HG03575 (cell line): Measurements from ENCODE around the gene VBP1.
"Not testable (repeated sequence)": the region's sequence is repeated elsewhere in the genome, so short reads cannot be mapped to it uniquely, and the experiment has no call there.

ENCODE experiments used
- ATAC-seq: cut with Tn5 transposase; IDR thresholded peaks from one replicate; pipeline ENCODE4 v1.9.1; 2021; ENCODE audit not compliant: unreplicated experiment, insufficient number of reproducible peaks, low FRiP score; ENCODE audit errors: extremely low read depth

The VBP1 gene, protein sequence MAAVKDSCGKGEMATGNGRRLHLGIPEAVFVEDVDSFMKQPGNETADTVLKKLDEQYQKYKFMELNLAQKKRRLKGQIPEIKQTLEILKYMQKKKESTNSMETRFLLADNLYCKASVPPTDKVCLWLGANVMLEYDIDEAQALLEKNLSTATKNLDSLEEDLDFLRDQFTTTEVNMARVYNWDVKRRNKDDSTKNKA

DNA sequence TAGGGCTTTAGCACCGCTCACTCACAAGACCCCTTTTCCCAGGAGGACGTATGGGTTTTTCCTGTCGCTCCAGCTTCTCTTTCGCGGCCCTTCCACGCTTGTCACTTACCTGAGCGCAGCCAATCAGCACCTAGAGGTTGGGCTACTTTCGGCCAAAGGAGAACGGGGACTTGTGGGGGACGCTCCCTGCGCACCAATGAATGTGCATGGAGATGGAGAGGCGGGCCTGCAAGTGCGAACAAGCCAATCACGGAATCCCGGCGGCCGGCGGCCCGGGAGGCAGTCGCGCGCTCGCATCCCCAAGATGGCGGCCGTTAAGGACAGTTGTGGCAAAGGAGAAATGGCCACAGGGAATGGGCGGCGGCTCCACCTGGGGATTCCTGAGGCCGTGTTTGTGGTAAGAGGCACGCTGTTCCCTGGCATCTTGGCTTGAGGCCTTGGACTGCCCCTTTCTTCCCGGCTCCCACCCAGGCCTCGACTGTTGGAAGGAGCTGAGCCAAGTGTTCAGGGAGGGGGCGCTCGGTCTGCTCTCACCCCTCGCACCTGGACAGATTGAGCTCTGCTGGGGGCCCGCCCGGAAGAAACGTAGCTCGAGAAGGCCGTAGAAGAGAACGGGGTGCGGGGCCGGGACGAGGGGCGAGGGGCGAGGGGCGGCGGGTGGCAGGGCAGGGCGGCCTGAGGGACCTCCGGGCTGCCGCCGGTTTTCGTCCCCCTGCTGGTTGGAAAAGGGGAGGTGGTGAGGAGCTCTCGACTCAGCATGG, at the start of gene VBP1:
Gene VBP1 (plus strand): TSS at position 282 of the 761 bp plus-strand sequence. CDS start 23 bp downstream, at position 305.
- ATAC-seq, result peak; percentile 83

DNA sequence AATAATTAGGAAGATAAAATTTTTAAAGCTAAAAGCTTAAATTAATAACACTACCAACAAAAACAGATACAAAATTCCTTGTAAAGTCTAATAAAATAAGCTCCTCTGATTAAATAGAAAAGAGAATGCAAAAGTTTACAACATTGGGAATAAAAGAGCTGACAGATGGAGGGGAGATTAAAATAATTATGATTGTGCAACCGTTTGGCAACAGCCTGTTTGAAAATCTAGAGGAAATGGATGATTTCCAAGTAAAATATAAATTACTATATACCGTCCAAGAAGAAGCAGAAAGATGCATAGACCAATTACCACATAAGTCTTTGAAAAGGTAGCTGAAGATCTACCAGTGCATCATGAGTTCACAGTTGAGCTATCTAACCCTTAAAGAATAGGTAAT, 46.4 kb upstream of the VBP1 start:
- ATAC-seq, result no peak

DNA sequence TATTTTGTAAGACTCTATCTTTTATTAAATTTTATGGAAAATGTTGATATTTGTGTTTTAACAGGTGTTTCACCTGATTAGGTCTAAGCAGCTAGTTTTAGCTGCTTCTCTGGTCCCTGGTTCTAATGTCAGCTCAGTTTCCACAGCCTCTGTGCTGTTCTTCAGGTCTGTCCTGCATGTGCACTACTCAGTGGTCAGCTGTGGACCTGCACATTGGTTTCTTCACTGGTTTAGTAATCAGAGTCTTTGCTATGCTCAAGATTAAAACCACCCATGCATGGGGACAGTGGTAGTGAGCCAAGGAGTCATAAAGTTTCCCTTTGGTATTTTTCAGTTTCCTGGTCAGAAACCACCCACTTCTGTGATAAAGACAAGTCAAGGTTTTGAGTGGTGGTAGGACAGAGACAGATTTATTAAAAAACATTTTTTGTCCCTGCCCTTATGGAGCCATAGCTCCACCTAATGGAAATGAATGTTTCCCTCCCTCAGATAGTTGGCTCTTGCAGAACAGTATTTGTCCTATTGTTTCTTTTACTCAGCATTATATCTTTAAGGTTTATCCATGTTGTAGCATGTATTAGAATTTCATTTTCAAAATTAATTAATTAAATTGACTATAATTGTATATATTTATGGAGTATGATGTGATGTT, 36.8 kb upstream of the VBP1 start:
- no peak for ATAC-seq

DNA sequence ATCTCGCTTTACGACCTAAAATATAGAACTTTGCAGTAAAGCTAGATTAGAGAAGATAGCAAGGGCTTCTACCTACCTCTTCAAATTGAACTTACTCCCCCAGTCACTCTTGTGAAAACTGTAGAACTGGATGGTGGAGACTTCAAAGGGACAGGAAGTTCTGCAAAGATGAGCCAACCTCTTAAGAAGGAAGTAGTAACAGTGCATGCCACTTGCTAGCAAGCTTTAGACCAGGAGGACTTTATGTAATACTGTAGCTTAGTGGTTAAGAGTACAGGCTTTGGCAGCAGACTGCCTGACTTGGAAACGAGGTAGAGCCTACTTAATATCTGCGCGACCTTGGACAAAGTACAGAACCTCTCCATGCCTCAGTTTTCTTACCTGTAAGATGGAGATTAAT, 27.5 kb upstream of the VBP1 start:
- ATAC-seq, result no peak

DNA sequence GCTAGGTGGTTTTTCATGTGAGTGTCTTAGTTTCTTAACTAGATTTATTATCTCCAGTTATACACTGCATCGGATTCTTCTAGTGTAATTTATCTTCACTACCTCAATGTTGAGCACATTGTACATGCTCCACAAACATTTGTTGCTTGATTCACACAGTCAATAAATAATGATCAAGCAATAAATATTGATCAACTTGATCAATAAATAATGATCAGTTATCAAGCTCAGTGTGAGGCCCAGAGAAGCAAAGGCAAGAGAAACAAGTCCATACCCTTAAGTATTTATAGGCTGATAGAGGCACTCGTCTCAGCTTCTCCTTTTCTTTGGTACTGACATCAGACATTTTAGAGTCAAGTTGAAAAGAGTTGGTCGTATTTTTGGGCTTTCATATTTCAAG, 5.1 kb upstream of the VBP1 start:
- ATAC-seq, result no peak

DNA sequence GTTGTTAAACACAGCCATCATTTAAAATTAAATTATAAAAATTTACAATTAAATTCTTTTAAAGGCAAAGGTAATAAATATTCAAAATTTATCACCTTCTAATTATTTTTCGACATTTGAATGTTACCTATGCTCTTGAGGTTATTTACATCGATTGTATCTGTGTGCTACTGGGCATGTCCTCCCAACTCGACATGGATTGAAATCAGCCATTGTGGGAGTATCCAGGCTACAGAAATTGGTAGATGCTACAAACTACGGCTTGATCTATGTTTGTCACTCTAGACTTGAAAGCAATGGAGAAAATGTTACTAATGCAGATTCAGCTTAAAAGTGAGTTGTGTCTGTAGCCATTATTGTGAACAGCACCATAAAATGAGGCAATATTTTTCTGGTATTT, 2.5 kb upstream of the VBP1 start:
- no peak for ATAC-seq

DNA sequence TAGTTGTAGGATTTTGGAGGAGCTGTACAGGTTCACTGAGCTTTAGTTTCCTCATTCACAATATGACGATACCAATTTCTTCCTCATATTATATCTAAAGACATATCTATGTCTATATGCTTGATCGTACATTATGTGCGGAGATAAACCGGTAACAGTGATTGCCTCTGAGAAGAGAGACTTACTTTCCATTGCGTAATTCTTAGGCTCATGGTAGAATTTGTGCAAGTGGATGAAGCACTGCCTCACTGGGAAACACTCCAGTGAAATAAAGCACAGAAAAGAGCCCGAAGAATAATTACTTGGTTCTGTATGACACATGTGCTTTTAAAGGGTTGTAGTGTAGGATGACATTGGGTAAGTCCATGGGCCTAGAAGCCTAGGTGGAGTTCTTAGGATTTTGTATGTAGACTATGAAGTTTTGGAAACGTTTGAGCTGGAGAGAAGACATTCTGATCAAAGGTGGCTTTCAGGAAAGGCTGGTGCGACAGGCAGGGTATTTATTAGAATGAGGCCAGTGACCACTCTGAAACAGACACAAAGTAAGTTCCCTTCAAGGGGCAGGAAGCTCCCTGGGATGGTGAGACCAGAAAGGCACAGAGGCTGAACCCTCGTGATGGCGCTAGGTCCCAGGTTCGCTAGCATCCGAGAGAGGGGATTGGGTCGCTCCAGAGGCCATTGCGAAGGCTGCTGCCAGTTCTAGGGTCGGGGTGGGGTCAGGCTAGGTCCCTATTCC, 649 bp upstream of the VBP1 start:
- ATAC-seq, result no peak

DNA sequence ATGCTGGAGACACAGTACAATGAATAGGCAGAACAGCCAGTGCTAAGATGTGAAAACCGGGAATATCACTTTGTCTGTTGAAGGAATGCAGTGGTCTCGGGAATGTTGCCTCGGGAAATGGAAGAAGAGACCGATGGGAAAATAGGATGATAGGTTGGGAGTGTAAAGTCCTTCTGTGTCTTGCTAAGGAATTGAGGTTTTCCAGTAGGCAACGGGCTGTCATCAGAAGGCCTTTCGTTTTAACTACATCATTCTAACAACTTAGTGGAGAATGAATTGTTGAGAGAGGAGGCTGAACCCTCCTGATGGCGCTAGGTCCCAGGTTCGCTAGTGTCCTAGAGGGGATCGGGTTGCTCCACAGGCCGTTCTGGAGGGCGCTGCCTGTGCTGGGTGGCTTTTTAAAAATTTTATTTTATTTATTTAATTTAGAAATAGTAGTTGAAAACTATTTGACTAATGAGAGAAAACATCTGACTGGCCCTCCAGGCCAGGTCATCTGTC, 730 bp downstream of the VBP1 start:
- ATAC-seq, result no peak

DNA sequence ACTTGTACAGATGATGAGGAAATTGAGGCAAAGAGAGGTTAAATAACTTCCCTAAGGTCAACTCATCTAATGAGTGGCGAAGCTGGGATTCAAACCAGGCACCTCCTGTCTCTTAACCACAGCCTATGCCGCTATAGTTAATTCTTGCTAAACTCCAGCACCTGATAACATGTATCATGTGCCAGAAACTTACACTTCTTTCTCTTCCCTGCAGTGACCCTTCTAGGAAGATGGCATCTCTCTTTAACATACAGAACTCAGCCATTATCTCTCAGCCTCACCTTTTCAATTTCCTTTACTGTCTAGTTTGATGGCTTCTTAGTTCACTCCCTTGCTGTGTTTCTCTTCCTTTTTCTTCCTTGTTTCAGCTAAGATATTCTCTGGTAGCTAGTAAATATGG, 2.5 kb downstream of the VBP1 start:
- no peak for ATAC-seq

DNA sequence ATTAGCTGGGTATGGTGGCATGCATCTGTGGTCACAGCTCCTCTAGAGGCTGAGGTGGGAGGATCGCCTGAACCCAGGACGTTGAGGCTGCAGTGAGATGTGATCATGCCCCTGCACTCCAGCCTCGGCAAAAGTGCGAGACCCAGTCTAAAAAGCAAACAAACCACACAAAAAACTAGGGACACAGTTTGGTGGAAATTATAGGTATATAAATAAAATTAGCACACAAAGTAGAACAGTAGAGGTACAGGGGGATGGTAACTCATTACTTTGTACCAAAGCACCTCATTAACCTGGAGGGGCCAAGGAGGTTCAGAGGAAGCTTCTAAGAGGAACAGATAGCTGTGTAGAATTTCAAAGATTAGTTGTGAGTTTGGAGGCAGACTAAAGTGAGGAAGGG, 5.1 kb downstream of the VBP1 start:
- no peak for ATAC-seq

DNA sequence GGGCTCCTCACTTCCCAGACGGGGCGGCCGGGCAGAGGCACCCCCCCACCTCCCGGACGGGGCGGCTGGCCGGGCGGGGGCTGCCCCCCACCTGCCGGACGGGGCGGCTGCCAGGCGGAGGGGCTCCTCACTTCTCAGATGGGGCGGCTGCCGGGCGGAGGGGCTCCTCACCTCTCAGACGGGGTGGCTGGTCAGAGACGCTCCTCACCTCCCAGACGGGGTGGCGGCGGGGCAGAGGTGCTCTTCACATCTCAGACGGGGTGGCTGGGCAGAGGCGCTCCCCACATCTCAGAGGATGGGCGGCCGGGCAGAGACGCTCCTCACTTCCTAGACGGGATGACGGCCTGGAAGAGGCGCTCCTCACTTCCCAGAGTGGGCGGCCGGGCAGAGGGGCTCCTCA, 7.5 kb downstream of the VBP1 start:
- not testable (repeated sequence) for ATAC-seq

DNA sequence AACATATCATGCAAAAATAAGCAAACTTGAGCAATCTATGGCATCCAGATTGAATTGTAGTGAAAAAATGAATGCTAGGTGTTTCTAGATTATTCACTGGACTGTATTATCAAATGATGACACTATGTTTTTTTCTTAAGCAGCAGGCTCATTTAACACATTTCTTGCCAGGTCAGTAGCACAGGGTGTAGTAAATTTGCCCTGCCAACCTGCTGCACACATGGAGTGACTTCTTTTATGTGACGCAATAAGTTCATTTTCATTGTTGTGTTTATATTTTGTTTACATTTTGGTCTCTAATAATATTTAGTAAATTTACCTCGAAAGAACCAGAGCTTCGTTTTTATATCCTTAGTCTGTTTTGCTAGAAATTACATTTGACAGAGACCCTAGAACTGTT, 9.5 kb downstream of the VBP1 start:
- ATAC-seq, result no peak

DNA sequence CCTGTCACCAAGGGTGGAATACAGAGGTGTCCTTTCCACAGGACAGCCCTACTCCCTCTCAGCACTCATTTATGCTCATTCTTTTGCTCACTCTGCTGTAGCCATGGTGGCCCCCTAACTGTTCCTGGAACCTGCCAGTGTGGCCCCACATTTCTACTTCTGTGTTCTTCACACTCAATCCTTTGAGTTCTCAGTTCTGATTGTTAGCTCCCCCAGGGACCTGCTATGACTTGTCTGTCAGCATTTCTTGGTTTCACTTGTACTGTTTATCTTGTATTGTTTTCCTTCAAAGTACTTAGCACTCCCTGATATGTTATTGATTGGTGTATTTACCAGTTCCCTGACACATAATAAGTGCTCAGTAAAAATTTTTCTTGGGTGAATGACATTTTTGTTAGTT, 14.9 kb downstream of the VBP1 start:
- no peak for ATAC-seq

DNA sequence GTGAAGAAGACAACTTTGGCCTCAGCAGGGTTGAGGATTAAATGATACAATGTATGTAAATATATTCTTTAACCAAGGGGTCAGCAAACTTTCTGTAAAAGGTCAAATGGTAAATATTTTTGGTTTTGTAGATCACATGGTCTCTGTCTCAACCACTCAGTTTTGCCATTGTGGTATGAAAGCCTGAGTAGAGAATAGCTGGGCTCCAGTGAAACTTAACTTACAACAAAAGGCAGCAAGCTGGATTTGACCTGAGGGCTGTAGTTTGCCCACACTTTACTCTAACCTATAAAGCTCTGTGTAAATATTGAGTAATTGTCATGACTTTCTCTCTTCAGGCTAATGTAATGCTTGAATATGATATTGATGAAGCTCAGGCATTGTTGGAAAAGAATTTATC, 19.6 kb downstream of the VBP1 start:
- ATAC-seq, result no peak

DNA sequence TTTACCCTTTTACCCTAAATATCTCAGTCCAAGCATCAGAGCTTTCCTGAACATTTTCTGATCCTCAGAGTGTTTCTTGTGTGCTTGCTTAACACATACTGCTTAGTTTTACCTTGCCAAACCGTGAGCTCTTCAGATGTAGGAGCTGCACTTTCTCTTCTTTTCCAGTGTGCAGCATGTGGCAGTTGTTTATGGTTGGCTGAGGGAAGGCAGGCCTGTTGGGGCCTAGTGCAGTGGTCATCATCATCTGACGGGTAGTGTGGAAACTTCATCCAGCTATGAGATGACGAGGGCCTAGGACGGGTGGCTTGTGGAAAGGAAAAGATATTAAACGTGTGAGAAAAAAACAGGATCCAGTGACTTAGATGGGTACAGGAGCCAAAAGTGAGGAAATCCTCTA, 21.5 kb downstream of the VBP1 start:
- no peak for ATAC-seq

DNA sequence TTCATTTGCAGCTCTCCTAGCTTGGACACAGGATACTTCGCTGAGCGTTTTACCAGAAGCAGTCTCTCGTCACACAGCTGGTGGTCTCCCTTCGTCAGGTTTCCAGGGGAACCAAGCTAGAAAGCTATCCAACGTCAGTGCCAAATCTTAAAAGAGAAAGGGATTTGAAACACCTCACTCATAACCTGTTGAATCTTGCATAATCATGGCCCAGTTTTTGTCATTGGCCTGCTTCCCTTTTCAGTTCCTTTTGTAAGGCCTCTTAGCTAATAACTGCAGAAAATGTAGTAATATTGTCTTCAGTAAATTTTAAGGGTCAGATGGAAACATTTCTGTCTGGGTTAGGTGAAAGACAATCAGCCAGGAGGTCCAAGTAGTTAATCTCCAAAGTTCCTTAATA, 26.0 kb downstream of the VBP1 start:
- ATAC-seq, result no peak

DNA sequence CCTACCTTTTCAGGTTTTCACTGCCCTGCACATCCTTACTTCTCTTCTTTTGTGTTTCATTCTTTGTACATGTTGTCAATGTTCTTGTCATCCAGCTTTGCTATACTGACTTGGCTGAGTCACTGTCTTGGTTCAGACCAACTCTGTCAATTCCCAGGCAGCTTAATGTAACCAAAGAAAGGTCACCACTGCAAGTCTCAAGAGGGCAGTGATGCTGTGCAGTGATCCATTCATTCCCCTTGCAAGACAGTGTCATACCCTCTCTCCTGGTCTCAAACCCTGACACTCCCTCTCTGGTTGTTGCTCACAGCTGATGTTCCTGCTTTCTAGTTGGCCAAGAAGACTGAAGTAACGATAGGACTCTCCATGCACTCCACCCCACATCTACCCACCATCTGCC, 30.5 kb downstream of the VBP1 start:
- ATAC-seq, result no peak

DNA sequence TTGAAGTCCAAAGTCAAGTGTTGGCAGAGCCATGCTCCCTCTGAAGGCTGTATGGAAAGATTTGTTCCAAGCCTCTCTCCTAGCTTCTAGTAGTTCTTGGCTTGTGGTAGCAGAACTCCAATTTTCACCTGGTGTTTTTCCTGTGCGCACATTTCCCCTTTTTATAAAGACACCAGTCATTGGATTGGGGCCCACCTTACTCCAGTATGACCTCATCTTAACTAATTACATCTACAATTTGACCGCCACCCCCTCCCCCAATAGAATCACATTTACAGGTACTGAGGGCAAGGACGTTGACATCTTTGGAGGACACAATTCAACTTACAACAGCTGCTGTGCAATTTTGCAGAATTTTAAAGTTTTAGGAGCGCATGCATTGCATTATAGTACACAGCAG, 31.2 kb downstream of the VBP1 start:
- no peak for ATAC-seq

DNA sequence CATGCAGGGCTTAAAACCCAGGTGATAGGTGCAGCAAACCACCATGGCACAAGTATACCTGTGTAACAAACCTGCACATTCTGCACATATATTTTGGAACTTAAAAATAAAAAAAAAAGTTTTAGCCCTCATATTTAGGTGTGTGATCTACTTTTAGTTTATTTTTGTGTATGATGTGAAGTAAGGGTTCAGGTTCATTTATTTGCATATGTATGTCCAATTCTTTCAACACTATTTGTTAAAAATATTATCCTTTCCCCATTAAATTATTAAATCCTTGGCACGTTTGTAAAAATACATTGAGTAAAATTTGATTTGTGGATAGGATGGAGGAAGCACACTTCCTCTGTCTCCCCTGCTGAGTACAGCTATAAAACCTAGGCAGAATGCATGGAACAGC, 35.1 kb downstream of the VBP1 start:
- ATAC-seq, result no peak

DNA sequence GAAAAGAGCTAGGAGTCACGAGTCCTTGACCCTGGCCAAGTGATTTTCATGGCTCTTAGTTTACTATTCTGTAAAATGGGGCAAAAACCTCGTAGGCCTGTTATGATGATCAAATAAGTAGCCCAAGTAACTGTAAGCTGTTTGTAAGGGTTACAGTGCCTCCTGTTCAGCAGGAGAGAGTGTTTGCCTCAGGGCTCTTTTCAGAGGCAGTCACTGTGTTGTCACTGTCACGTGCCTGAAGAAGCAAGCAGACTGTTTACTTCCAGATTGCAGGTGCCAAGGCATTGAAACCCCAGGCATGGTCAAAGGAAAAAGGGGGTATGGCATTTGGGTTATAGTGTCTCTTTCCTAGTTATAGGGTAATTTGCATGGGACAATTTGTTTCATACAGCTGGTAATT, 43.5 kb downstream of the VBP1 start:
- no peak for ATAC-seq
